ENCODE data around the gene PCSK6.

PCSK6 gene

GRCh38 chr15:101438482-101439284 is 50.8 kb downstream of the PCSK6 start:
- H3K4me3 ChIP-seq (ENCODE audit: low read depth, low read length) = no peak overlapping the region
- no peak for DNase-seq (ENCODE audit: low read depth)

GRCh38 chr15:101437618-101438481 is 51.7 kb downstream of the PCSK6 start:
- DNase-seq (ENCODE audit: low read depth) = no peak
- H3K4me3 ChIP-seq (ENCODE audit: low read depth, low read length) = no peak overlapping the region

DNA sequence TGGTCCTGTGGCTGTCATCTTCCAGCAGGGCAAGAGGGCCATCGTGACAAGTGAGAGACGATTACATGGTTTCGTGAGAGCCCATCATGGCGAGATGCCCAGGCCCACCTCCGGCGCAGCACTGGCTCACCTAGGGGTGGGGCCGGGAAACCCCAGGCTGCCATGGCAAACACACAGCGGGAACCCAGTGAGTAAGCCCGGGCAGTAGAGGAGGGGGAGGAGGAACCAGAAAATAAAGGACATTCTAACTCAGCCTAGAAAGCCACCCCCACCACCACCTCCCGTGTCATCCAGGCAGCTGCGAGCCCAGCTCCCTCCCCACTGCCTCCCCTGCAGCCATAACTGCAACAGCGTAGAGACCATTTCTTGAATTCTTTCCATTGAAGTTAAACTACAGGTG is 52.3 kb downstream of the PCSK6 start:
- H3K4me3 ChIP-seq (ENCODE audit: low read depth, low read length) = no peak overlapping the region
- no peak for DNase-seq (ENCODE audit: low read depth)

DNA sequence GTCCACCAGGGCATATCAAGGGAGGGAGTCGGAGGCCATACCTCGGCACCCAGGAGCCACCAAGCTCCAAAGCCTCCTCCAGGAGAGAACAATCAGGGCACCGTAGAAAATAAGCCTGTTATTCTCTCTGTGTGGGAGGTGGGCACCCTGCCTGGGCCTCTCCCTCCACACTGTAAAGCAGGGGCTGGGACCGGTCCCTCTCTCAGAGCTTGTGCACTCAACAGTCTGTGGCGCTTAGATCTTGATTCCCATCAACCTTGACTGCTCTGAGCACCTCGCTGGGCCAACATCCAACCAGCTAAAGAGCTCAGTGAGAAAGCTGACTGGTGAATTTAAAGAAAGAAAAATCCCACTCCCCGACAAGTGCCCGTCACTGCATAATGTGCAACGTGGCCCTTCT is 53.0 kb downstream of the PCSK6 start:
- H3K4me3 ChIP-seq (ENCODE audit: low read depth, low read length) = no peak overlapping the region
- no peak for DNase-seq (ENCODE audit: low read depth)

- H3K4me3 ChIP-seq (ENCODE audit: low read depth, low read length) = no peak overlapping the region
- DNase-seq (ENCODE audit: low read depth) = no peak
Observed at GRCh38 chr15:101435761-101436160, 53.7 kb downstream of the PCSK6 start.

- DNase-seq (ENCODE audit: low read depth) = no peak
- no peak overlapping the region for H3K4me3 ChIP-seq (ENCODE audit: low read depth, low read length)
Observed at GRCh38 chr15:101434032-101434920, 55.2 kb downstream of the PCSK6 start.

GRCh38 chr15:101433396-101433795 is 56.1 kb downstream of the PCSK6 start:
- DNase-seq (ENCODE audit: low read depth) = no peak
- H3K4me3 ChIP-seq (ENCODE audit: low read depth, low read length) = no peak overlapping the region

DNA sequence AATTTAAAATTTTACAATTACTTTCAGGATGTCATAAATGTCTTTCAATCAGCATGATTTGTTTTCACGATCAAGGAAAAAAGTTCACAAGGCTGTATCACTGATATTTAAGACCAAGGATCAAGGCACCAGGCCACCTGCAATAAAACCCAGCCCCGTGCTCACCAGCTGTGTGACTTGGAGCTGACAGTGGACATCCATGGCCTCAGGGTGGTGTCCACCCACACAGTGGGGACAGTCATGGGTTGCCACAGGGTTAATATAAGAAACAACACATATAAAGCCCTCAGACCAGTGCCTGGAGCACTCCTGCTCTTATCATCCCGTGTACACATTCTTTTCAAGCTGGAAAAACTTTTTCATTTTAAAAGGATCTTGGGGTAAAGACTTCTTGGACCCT is 56.5 kb downstream of the PCSK6 start:
- DNase-seq (ENCODE audit: low read depth) = no peak
- H3K4me3 ChIP-seq (ENCODE audit: low read depth, low read length) = no peak overlapping the region

DNA sequence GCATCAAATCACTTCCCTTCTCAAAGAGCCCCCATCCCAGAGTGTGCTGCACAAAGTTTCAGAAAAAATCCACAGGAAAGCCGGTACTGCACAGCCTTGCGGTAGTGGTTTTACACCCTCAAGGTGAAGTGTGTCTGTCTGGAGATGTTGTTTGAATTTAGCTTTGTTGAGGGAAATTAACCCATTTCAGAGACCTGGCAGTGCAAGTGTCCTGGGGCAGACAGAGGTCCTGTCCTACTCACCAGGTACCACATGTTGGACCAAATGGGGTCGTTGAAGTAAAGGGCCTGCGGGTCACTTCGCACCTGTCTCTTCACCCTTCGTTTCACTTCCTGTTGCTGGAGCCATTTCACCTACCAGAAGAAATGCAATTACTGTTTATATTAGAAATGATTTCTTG is 57.8 kb downstream of the PCSK6 start:
- no peak for DNase-seq (ENCODE audit: low read depth)
- no peak overlapping the region for H3K4me3 ChIP-seq (ENCODE audit: low read depth, low read length)

- no peak overlapping the region for H3K4me3 ChIP-seq (ENCODE audit: low read depth, low read length)
- no peak for DNase-seq (ENCODE audit: low read depth)
Observed at GRCh38 chr15:101431301-101431700, 58.2 kb downstream of the PCSK6 start.

DNA sequence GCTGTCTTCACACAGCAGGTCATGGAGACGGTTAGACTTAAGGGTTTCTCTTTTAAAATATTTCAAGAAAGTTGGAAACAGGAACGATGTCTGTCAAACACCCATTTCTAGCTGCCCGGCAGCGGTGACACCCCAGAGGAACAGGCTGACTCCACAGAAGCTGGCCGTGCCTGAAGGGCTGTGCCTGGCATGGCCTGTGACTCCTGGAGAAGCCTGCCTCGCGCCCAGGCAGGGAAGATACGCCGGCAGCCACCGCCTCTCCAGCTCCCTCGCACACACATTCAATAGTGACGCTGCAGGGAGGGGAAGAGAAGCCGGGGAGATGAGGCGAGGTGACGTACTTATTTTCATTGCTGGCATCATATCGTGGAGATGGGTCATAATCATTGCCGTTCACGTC is 59.9 kb downstream of the PCSK6 start:
- no peak for DNase-seq (ENCODE audit: low read depth)
- no peak overlapping the region for H3K4me3 ChIP-seq (ENCODE audit: low read depth, low read length)

- H3K4me3 ChIP-seq (ENCODE audit: low read depth, low read length) = no peak overlapping the region
- no peak for DNase-seq (ENCODE audit: low read depth)
Observed at GRCh38 chr15:101429191-101429590, 60.3 kb downstream of the PCSK6 start.

DNA sequence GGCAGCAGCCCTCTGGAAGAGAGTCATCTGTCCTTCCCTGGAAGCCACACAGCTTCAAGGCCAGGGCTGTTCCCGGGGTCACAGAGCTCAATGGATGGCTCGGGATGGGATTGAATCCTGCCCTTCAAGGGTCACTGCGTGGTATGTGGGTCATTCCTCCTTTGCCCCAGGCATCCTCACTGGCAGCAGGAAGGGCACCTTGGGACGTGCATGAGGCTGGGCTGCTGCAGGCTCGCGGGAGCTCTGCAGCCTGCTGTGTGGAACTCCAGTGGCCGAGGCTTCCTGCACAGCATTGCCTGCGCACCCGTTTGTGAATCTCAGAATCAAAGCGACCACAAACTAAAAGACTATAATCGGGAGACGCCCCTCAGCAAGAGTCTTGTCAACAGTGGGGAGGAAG is 60.7 kb downstream of the PCSK6 start:
- no peak overlapping the region for H3K4me3 ChIP-seq (ENCODE audit: low read depth, low read length)
- no peak for DNase-seq (ENCODE audit: low read depth)

DNA sequence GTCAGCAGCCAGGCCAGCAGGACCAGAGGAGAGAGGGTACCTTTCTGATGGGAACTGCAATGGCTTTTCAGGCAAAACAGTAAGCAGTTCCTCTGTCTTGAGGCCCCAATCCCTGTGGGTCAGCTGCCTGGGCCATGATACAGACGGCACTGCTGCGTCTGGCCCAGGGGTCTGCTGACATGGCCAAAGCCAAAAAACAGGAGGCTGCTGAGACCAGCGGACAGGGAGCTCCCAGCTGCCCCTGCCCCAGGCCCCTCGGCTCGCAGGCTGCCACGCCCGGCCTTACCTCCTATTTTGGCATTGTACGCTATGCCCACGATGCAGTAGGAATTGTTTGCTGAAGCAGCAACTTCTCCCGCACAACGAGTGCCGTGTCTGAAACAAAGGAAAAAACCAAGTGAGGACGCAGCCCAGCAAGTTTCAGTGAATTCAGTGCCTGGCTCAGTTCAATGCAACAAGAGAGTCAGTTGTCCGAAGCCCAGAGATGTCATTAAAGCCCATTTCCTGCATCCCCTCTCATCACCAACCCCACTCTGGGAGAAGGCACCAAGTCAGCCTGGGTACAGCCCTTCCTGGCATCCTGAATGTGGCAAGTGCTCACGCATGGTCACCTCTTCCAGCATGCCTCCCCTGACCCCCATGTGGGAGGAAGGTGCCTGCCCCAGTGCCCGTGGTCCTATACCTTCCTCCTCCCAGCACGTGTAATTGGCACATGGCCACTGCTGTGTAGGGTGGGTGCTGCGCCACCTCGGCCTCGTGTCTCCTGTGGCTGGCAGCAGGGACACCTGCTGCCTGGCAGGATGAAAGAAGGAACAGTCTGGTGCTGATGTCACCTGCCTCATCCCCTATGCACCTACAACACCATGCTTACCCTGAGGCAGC is 61.7 kb downstream of the PCSK6 start:
- DNase-seq (ENCODE audit: low read depth) = no peak
- H3K4me3 ChIP-seq (ENCODE audit: low read depth, low read length) = no peak overlapping the region

GRCh38 chr15:101426761-101427333 is 62.7 kb downstream of the PCSK6 start:
- DNase-seq (ENCODE audit: low read depth) = no peak
- no peak overlapping the region for H3K4me3 ChIP-seq (ENCODE audit: low read depth, low read length)

DNA sequence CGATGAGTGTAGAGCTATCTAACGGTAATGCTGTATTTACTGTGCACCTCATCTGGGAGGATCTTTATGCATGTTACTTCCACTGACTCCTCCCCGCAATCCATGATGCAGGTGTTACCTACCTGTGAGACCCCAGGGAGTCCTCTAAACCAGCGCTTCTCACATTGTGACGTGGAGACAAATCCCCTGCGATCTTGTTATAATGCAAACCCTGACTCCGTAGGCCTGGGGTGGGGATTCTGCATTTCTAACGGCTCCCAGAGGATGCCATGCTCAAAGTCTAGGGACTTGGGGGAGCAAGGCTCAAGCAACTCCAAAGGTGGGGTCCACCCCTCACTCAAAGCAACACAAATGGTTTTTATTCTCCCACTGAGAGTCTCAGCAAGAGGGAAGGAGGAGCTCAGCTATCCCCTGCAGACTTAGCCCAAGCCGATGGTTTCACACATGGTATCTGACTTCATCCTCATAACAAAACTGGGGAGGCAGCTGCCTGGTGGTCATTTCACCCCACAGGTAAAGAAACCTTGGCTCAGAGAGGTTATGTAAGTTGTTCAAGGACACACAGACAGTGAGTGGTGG is 63.6 kb downstream of the PCSK6 start:
- H3K4me3 ChIP-seq (ENCODE audit: low read depth, low read length) = no peak overlapping the region
- no peak for DNase-seq (ENCODE audit: low read depth)

DNA sequence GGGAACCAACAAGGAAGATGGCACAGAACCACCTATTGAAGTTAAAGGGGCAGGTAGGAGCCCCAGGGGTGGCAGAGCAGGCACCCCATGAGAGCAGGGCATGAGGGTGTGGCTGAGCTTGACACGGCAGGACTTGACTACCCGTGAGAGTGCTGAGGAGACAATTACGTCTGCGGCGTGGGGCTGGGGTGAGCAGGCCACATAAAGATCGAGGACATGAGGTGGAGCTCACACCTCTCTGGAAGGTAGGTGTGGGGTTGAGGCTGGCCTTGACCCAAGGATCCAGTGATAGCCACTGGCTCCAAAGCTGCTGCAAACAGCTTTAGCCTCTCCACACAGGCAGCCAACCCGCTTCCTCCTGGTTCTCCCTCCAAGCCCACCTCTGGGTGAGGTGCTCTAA is 64.5 kb downstream of the PCSK6 start:
- no peak for DNase-seq (ENCODE audit: low read depth)
- no peak overlapping the region for H3K4me3 ChIP-seq (ENCODE audit: low read depth, low read length)

- no peak for DNase-seq (ENCODE audit: low read depth)
- H3K4me3 ChIP-seq (ENCODE audit: low read depth, low read length) = no peak overlapping the region
Observed at GRCh38 chr15:101420232-101420631, 69.3 kb downstream of the PCSK6 start.
